ENCODE measurements around the gene MAGEA4. TPM values are rescaled to one million over a fixed set of nuclear protein-coding genes. Genes with fewer than 3 reads are reported as not detected.

The MAGEA4 gene
- total RNA-seq, 2 donors from 2014 or later, result not detected

GRCh38 chrX:151962034-151962433 lies 49.3 kb downstream of the MAGEA4 start:
- WGBS, 2 experiments (ENCODE audit: insufficient coverage in 1 of 2, insufficient read length in 1 of 2), result 96 to 100% methylated on average over 2 to 5 of the region's 5 CpGs
- no peak overlapping the region for H3K4me3 ChIP-seq (ENCODE audit: low read length)

GRCh38 chrX:151966236-151966635 lies 53.5 kb downstream of the MAGEA4 start:
- DNase-seq, result no peak
- Histone ChIP-seq H3K4me1 (ENCODE audit: control insufficient read depth, insufficient read depth, low read length) (no peaks in the 10 kb centered on the region), H3K36me3 (ENCODE audit: control insufficient read depth, insufficient read depth, low read length) (no peaks in the 10 kb centered on the region), H3K9ac (ENCODE audit: extremely low read depth, low read length, poor library complexity, severe bottlenecking) (no peak overlapping the region), H3K4me3 (ENCODE audit: low read length) (no peak overlapping the region), H3K27me3 (ENCODE audit: control insufficient read depth, insufficient read depth, low read length, poor library complexity, severe bottlenecking) (no peaks in the 10 kb centered on the region), H3K27ac (ENCODE audit: low read depth, low read length) (no peak overlapping the region), H3K9me3 (ENCODE audit: control insufficient read depth, low read length) (no peaks in the 10 kb centered on the region)
- H3K4me3 Mint-ChIP-seq, result no peak overlapping the region
- no peak overlapping the region for H3K27ac Mint-ChIP-seq
- TF ChIP-seq CTCF (conservative IDR thresholded peaks at IDR 0.05), result no peak
- H3K36me3 Mint-ChIP-seq (ENCODE audit: low read depth), result peaks cover 12% of the 10 kb centered on the region
- H3K4me1 Mint-ChIP-seq, result no peaks in the 10 kb centered on the region
- 85 to 96% methylated on average over 4 to 6 of the region's 6 CpGs for WGBS, 2 experiments (ENCODE audit: insufficient coverage in 1 of 2, insufficient read length in 1 of 2)
- no peaks in the 10 kb centered on the region for H3K27me3 Mint-ChIP-seq (ENCODE audit: insufficient read depth)
- peaks cover 77% of the 10 kb centered on the region for H3K9me3 Mint-ChIP-seq

More at GRCh38 chrX:151962034-151962433, 49.3 kb downstream of the MAGEA4 start:
- Mint-ChIP-seq H3K4me3 (no peak overlapping the region), H3K27ac (no peak overlapping the region), H3K4me1 (no peaks in the 10 kb centered on the region), H3K36me3 (ENCODE audit: low read depth) (peaks cover 16% of the 10 kb centered on the region), H3K27me3 (ENCODE audit: insufficient read depth) (no peaks in the 10 kb centered on the region), H3K9me3 (peaks cover 83% of the 10 kb centered on the region)
- Histone ChIP-seq H3K36me3 (ENCODE audit: control insufficient read depth, insufficient read depth, low read length) (no peaks in the 10 kb centered on the region), H3K27ac (ENCODE audit: low read depth, low read length) (no peak overlapping the region), H3K9ac (ENCODE audit: extremely low read depth, low read length, poor library complexity, severe bottlenecking) (no peak overlapping the region), H3K9me3 (ENCODE audit: control insufficient read depth, low read length) (no peaks in the 10 kb centered on the region), H3K27me3 (ENCODE audit: control insufficient read depth, insufficient read depth, low read length, poor library complexity, severe bottlenecking) (no peaks in the 10 kb centered on the region), H3K4me1 (ENCODE audit: control insufficient read depth, insufficient read depth, low read length) (no peaks in the 10 kb centered on the region)
- DNase-seq, result no peak
- no peak for TF ChIP-seq CTCF (conservative IDR thresholded peaks at IDR 0.05)

DNA sequence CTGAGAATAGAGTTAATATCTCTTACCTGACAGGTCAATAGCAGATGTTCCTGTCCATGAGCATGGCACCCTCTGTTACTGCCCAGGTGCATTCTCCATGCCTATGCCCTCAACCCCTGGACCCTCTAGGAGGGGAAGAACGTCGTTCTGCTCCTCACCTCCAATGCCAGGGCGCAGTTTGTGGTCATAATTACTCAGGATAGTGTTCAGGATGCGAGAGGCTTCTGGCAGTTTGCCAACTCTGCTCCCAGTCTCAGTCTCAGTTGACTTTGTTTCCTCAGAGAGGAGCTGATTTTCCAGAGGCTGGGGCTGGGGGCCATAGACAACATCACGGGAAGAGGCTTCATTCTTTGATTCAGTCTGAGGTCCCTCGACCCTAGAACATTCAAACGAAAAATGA lies 57.3 kb downstream of the MAGEA4 start:
- Histone ChIP-seq H3K27me3 (ENCODE audit: control insufficient read depth, insufficient read depth, low read length, poor library complexity, severe bottlenecking) (peaks cover 14% of the 10 kb centered on the region), H3K9ac (ENCODE audit: extremely low read depth, low read length, poor library complexity, severe bottlenecking) (no peak overlapping the region), H3K4me1 (ENCODE audit: control insufficient read depth, insufficient read depth, low read length) (no peaks in the 10 kb centered on the region), H3K9me3 (ENCODE audit: control insufficient read depth, low read length) (no peaks in the 10 kb centered on the region), H3K27ac (ENCODE audit: low read depth, low read length) (no peak overlapping the region), H3K36me3 (ENCODE audit: control insufficient read depth, insufficient read depth, low read length) (no peaks in the 10 kb centered on the region), H3K4me3 (ENCODE audit: low read length) (no peak overlapping the region)
- WGBS, 2 experiments (ENCODE audit: insufficient coverage in 1 of 2, insufficient read length in 1 of 2), result 97% methylated on average over 7 of the region's 7 CpGs; no CpG with 5 or more reads in 1 of the 2 experiments
- TF ChIP-seq CTCF (conservative IDR thresholded peaks at IDR 0.05), result no peak
- Mint-ChIP-seq H3K4me3 (no peak overlapping the region), H3K9me3 (peaks cover 65% of the 10 kb centered on the region), H3K27me3 (ENCODE audit: insufficient read depth) (peaks cover 13% of the 10 kb centered on the region), H3K36me3 (ENCODE audit: low read depth) (peaks cover 9% of the 10 kb centered on the region), H3K4me1 (peaks cover 2% of the 10 kb centered on the region), H3K27ac (no peak overlapping the region)
- DNase-seq, result no peak

Data from endodermal cell (in vitro differentiated cells).